Thyroid gland (tissue), 4 donors: ENCODE results near the gene SATB1. TPM values are rescaled to one million over a fixed set of nuclear protein-coding genes. Genes with fewer than 3 reads are reported as not detected.
A peak's percentile ranks its signal among the peaks of the same experiment; 100 is the strongest.

Source experiments
- DNase-seq, 2 donors: peaks; one replicate each; pipeline ENCODE4 v3.0.0-alpha.2; 2019
- H3K27ac ChIP-seq, 3 donors: fragments of 200-600 bp; sonication (generic); 1 replicate in 2 of 3; 2 replicates in 1 of 3; pipeline ENCODE4 v1.5.1; 2016 to 2019; ENCODE audit warnings: mild to moderate bottlenecking in 1 of 3, moderate library complexity in 1 of 3
- H3K27me3 ChIP-seq: fragments of 200-600 bp; sonication (generic); one replicate; pipeline ENCODE4 v1.5.1; 2019
- H3K36me3 ChIP-seq, 2 donors: fragments of 200-600 bp; sonication (generic); one replicate each; pipeline ENCODE4 v1.5.1; 2016 to 2019
- H3K4me1 ChIP-seq, 2 donors: fragments of 200-600 bp; sonication (generic); one replicate each; pipeline ENCODE4 v1.5.1; 2017 to 2019
- H3K4me3 ChIP-seq, 3 donors: fragments of 200-600 bp; sonication (generic); replicated peaks in 1 of 3; 1 replicate in 2 of 3; 2 replicates in 1 of 3; pipeline ENCODE4 v1.5.1; 2016; ENCODE audit warnings: mild to moderate bottlenecking in 1 of 3
- H3K9me3 ChIP-seq: fragments of 200-600 bp; sonication (generic); one replicate; pipeline ENCODE4 v1.5.1; 2017
- CTCF ChIP-seq, 6 experiments: fragments of 200-600 bp in 3 of 6; fragments of 450-650 bp in 3 of 6; sonication (generic) in 3 of 6; IDR thresholded peaks; one replicate each; pipeline ENCODE4 v1.5.1; 2016 to 2019; ENCODE audit warnings: antibody characterized with exemption in 6 of 6, mild to moderate bottlenecking in 2 of 6, inconsistent platforms in 1 of 6, moderate library complexity in 1 of 6
- POLR2A ChIP-seq, 2 donors: fragments of 450-650 bp; IDR thresholded peaks; one replicate each; pipeline ENCODE4 v1.6.1; 2017; ENCODE audit warnings: antibody characterized with exemption in 2 of 2, mild to moderate bottlenecking in 2 of 2, moderate library complexity in 1 of 2
- WGBS, 2 donors: methylation state at CpG; one replicate each; pipeline ENCODE4 v1.1.5; 2017; 5-methylcytosine and 5-hydroxymethylcytosine counted together
- intact Hi-C: fragments of 100-400 bp; cut with DNase I; formaldehyde crosslinking; loops from one replicate; pipeline ENCODE4 v1.15.1; 2023
- total RNA-seq, 4 donors: library from RNA; depleted of rRNA; stranded (reverse); fragments of >200 nt; gene quantifications; one replicate each; pipeline ENCODE4 v1.2.3, GENCODE V29; 2016

Gene SATB1
- total RNA-seq, 4 donors from 2014 or later: 45.4 to 115 (median 64.4) TPM

- H3K9me3 ChIP-seq: no peaks in the 10 kb centered on the region
- peaks cover 0 to 12% of the 10 kb centered on the region in 2 donors for H3K4me1 ChIP-seq
- H3K36me3 ChIP-seq: no peaks in the 10 kb centered on the region
- intact Hi-C loops: no loop called here
- H3K27me3 ChIP-seq: no peaks in the 10 kb centered on the region
- peak; percentile 45 to 57 for DNase-seq
- TF ChIP-seq POLR2A (IDR thresholded peaks at IDR 0.05) (no peak), CTCF (IDR thresholded peaks at IDR 0.05) (no peak)
- H3K4me3 ChIP-seq: peak overlapping the region; percentile 42 to 84 (median 48)
- 1 to 2% methylated on average over 46 to 49 of the region's 56 CpGs for WGBS, 2 donors
- peak overlapping the region in 2 of 3 donors; percentile 23 to 47 for H3K27ac ChIP-seq
Measured at GRCh38 chr3:18443665-18444594, 18.8 kb upstream of the SATB1 start.

GRCh38 chr3:18442756-18443664 lies 17.9 kb upstream of the SATB1 start:
- 67 to 71% methylated on average over 10 to 11 of the region's 11 CpGs for WGBS, 2 donors
- Histone ChIP-seq H3K27ac (no peak overlapping the region), H3K4me1 (peaks cover 0 to 12% of the 10 kb centered on the region in 2 donors), H3K9me3 (no peaks in the 10 kb centered on the region), H3K4me3 (peak overlapping the region in 1 of 3 donors; percentile 48), H3K27me3 (no peaks in the 10 kb centered on the region), H3K36me3 (no peaks in the 10 kb centered on the region)
- intact Hi-C loops: no loop called here
- no peak for DNase-seq
- TF ChIP-seq POLR2A (IDR thresholded peaks at IDR 0.05): no peak
- no peak for TF ChIP-seq CTCF (IDR thresholded peaks at IDR 0.05)

DNA sequence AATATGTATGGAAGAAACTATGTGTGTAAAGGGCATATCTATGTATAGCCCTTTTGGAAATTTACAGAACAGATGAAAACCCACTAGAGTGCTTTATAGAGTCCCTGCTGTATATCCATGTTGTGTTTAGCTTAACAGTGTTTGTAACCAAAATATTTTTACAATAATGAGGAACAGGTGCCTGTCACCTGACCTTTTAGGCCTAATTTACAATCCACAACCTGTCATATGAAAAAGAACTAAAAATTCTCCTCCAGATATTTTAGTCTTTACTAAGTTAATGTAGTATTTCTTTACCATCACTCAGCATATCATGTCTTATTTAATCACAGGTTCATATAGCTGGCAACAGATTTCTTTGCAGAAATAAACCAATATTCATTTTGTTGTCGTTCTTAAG lies 16.4 kb upstream of the SATB1 start:
- H3K9me3 ChIP-seq: no peaks in the 10 kb centered on the region
- H3K36me3 ChIP-seq: no peaks in the 10 kb centered on the region
- intact Hi-C loops: no loop called here
- H3K27me3 ChIP-seq: no peaks in the 10 kb centered on the region
- peaks cover 0 to 12% of the 10 kb centered on the region in 2 donors for H3K4me1 ChIP-seq
- 98% methylated on average over 1 of the region's 1 CpG for WGBS, 2 donors
- TF ChIP-seq CTCF (IDR thresholded peaks at IDR 0.05) (no peak), POLR2A (IDR thresholded peaks at IDR 0.05) (no peak)
- DNase-seq: no peak
- no peak overlapping the region for H3K27ac ChIP-seq
- no peak overlapping the region for H3K4me3 ChIP-seq

DNA sequence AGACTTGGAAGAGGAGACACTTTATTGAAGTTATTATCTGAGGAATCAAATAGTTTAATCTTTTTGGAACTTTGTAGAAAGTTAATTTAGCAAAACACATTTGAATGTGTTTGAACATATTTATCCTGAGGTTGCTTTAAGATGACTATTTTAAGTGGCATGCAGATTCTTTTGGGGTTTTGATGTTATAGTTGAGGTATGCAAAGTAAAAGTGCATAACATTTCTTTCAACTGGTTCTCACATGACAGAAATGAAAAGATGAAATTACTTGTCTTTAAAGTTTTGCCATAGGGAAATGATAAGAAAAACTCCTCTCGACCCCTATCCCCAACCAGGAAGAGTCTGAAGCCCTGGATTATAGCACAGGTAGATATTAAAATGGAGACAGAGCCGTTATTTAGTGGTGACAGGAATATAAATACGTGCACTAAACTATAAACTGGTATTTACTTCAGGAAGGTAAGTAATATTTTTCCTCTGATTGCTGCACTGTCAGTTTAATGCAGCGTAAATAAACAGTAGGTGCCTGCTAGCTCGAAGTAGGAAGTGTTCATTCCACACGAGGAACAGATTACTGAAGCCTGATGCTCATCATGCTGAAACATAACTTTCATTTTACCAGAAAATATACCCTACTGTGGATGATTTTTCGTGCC lies 15.1 kb upstream of the SATB1 start:
- TF ChIP-seq POLR2A (IDR thresholded peaks at IDR 0.05) (no peak), CTCF (IDR thresholded peaks at IDR 0.05) (no peak)
- peaks cover 0 to 12% of the 10 kb centered on the region in 2 donors for H3K4me1 ChIP-seq
- intact Hi-C loops: no loop called here
- no peak for DNase-seq
- H3K27me3 ChIP-seq: no peaks in the 10 kb centered on the region
- WGBS, 2 donors: 67 to 77% methylated on average over 7 of the region's 7 CpGs
- H3K27ac ChIP-seq: no peak overlapping the region
- H3K4me3 ChIP-seq: no peak overlapping the region
- no peaks in the 10 kb centered on the region for H3K9me3 ChIP-seq
- H3K36me3 ChIP-seq: no peaks in the 10 kb centered on the region
